ENCODE measurements around the gene PGS1. TPM values are rescaled to one million over a fixed set of nuclear protein-coding genes. Genes with fewer than 3 reads are reported as not detected.

PGS1 gene
- total and polyA plus RNA-seq, 3 donors from 2014 or later, result 34.9 to 58.4 (median 50.4) TPM

DNA sequence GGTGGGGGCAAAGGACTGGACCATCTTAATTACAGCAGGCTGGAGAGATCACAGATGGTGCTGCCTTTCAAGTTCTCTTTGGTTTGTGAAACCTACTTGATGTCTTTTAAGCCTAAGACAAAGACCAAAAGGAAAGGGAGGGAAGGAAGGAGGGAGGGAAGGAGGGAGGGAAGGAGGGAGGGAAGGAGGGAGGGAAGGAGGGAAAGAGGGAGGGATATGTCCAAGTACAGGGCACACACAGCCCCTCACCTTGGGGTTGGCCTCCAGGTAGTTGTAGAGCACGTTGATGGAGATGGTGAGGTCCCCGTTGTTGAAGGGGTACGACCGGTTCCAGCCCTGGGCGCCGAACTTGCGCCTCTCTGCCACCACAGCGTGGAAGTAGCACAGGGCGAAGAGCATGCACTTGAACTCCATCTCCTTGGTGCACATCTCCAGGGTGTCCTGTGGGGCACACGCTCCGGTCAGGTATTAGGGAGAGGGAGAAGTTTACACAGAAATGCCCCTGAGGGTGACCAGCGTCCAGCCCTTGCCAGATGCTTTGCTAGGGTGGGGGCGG lies 55.4 kb downstream of the PGS1 start:
- H3K4me3 ChIP-seq, result no peak overlapping the region
- H3K36me3 ChIP-seq (ENCODE audit: low read depth, missing control alignments), result no peaks in the 10 kb centered on the region
- no peaks in the 10 kb centered on the region for H3K4me1 ChIP-seq
- no peak for DNase-seq
- H3K27me3 ChIP-seq, result no peaks in the 10 kb centered on the region
- H3K27ac ChIP-seq, result no peak overlapping the region
- 86 to 92% methylated on average over 9 to 13 of the region's 13 CpGs for WGBS, 2 donors
- no peaks in the 10 kb centered on the region for H3K9me3 ChIP-seq
- intact Hi-C loops (cut with DNase I; ENCODE audit: low total_unique reads), result no loop called here
- TF ChIP-seq POLR2A (IDR thresholded peaks at IDR 0.05), result no peak
- TF ChIP-seq CTCF (IDR thresholded peaks at IDR 0.05), result no peak

GRCh38 chr17:78434455-78435329 lies 56.2 kb downstream of the PGS1 start:
- Histone ChIP-seq H3K27me3 (no peaks in the 10 kb centered on the region), H3K36me3 (ENCODE audit: low read depth, missing control alignments) (no peaks in the 10 kb centered on the region), H3K9me3 (no peaks in the 10 kb centered on the region), H3K27ac (no peak overlapping the region), H3K4me1 (no peaks in the 10 kb centered on the region), H3K4me3 (no peak overlapping the region)
- TF ChIP-seq POLR2A (IDR thresholded peaks at IDR 0.05), result no peak
- TF ChIP-seq CTCF (IDR thresholded peaks at IDR 0.05), result no peak
- 62 to 71% methylated on average over 7 to 18 of the region's 18 CpGs for WGBS, 2 donors
- intact Hi-C loops (cut with DNase I; ENCODE audit: low total_unique reads), result no loop called here
- DNase-seq, result no peak

- no peaks in the 10 kb centered on the region for H3K36me3 ChIP-seq (ENCODE audit: low read depth, missing control alignments)
- no peaks in the 10 kb centered on the region for H3K4me1 ChIP-seq
- H3K4me3 ChIP-seq, result no peak overlapping the region
- no peaks in the 10 kb centered on the region for H3K27me3 ChIP-seq
- 91 to 93% methylated on average over 12 to 19 of the region's 19 CpGs for WGBS, 2 donors
- no peaks in the 10 kb centered on the region for H3K9me3 ChIP-seq
- no peak overlapping the region for H3K27ac ChIP-seq
- intact Hi-C loops (cut with DNase I; ENCODE audit: low total_unique reads), result no loop called here
- DNase-seq, result no peak
- no peak for TF ChIP-seq POLR2A (IDR thresholded peaks at IDR 0.05)
- TF ChIP-seq CTCF (IDR thresholded peaks at IDR 0.05), result no peak
Observed at GRCh38 chr17:78435330-78436005, 57.0 kb downstream of the PGS1 start.

GRCh38 chr17:78437508-78438169 lies 59.2 kb downstream of the PGS1 start:
- DNase-seq, result no peak
- Histone ChIP-seq H3K4me3 (no peak overlapping the region), H3K27me3 (no peaks in the 10 kb centered on the region), H3K27ac (no peak overlapping the region), H3K4me1 (no peaks in the 10 kb centered on the region), H3K9me3 (no peaks in the 10 kb centered on the region), H3K36me3 (ENCODE audit: low read depth, missing control alignments) (no peaks in the 10 kb centered on the region)
- TF ChIP-seq CTCF (IDR thresholded peaks at IDR 0.05), result no peak
- no peak for TF ChIP-seq POLR2A (IDR thresholded peaks at IDR 0.05)
- intact Hi-C loops (cut with DNase I; ENCODE audit: low total_unique reads), result no loop called here
- 87 to 90% methylated on average over 8 to 20 of the region's 20 CpGs for WGBS, 2 donors
